SU-DHL-6 (cell line): ENCODE results near the gene RABGAP1.

ENCODE experiments used
- CTCF ChIP-seq: fragments of 200-600 bp; sonication (generic); IDR thresholded peaks from one replicate; pipeline ENCODE4 v1.5.1; 2017; ENCODE audit warnings: antibody characterized with exemption, mild to moderate bottlenecking, low read length, moderate library complexity; ENCODE audit not compliant: insufficient read depth, poor library complexity, severe bottlenecking
- EZH2phosphoT487 ChIP-seq: fragments of 200-600 bp; sonication (generic), shearing (Covaris generic); conservative IDR thresholded peaks from 2 replicates; pipeline ENCODE4 v1.6.1; 2018; ENCODE audit warnings: mild to moderate bottlenecking, antibody characterized with exemption, low read length, moderate library complexity, mixed read lengths

- no peak for TF ChIP-seq CTCF
- no peak for TF ChIP-seq EZH2phosphoT487
These were observed 100.7 kb downstream of the RABGAP1 start for GRCh38 chr9:123041489-123041888.
